ENCODE results near the gene NCCRP1.

The NCCRP1 gene

GRCh38 chr19:39196860-39197562, at the start of gene NCCRP1:
Gene NCCRP1 (plus strand): TSS chr19:39196964. CDS start chr19:39196983, 19 bp downstream.
- DNase-seq (ENCODE audit: low read depth in 1 of 2, low spot score in 1 of 2) = no peak

DNA sequence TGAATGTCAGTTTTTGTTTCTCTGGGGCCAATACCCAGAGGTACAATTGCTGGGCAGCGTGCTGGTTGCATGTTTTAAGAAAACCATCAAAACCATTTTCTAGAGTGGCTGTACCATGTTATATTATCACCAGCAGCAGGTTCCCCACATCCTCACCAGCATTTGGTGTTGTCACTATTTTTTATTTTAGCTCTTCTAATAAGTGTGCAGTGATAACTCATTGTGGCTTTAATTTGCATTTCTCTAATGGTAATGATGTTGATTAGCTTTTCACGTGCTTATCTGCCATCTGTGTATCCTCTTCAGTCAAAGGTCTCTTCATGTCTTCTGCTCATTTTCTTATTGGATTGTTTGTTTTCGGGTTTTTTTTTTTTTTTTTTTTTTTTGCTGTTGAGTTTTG, 49.3 kb upstream of the NCCRP1 start:
- DNase-seq (ENCODE audit: low read depth in 1 of 2, low spot score in 1 of 2) = no peak

GRCh38 chr19:39148939-39149529, 47.7 kb upstream of the NCCRP1 start:
- no peak for DNase-seq (ENCODE audit: low read depth in 1 of 2, low spot score in 1 of 2)

- DNase-seq (ENCODE audit: low read depth in 1 of 2, low spot score in 1 of 2) = no peak
Measured at GRCh38 chr19:39150235-39150634, 46.5 kb upstream of the NCCRP1 start.

DNA sequence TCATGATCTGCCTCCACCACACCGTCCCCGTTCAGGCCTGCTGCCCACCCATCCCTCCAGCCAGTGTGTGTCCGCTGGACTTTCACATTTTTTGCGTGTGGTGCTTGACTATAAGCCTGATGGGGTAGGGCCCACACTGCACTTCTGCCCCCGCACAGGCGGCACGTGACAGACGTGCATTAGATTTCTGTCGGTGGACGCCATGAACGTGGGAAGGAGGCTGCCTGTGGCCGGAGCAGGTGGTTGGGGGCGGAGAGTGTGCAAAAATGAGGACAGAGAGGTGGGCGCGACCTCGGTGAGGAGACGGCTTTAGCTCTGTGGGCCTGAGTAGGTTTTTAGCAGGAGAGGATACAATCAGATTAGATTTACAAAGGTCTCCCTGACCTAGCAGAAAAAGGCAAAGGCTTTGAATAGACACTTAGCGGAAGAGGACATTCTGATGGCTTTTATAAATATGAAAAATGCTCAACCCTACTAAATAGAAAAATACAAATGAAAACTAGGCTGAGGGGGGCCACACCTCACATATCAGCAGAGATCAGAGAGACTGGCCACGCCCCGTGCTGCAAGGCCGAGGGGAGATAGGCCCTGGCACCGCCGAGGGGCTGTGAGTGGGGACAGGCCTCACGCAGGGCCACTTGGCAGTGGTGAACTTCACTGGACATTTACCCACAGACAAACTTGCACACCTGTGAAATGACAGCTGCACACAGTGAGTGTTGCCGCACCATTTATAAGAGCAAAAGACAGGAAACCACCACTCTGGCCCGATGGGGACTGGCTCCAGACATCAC, 45.8 kb upstream of the NCCRP1 start:
- no peak for DNase-seq (ENCODE audit: low read depth in 1 of 2, low spot score in 1 of 2)

- DNase-seq (ENCODE audit: low read depth in 1 of 2, low spot score in 1 of 2) = no peak
Measured at GRCh38 chr19:39152066-39152465, 44.7 kb upstream of the NCCRP1 start.

- DNase-seq (ENCODE audit: low read depth in 1 of 2, low spot score in 1 of 2) = no peak
Measured at GRCh38 chr19:39154100-39154628, 42.6 kb upstream of the NCCRP1 start.

- DNase-seq (ENCODE audit: low read depth in 1 of 2, low spot score in 1 of 2) = no peak
Measured at GRCh38 chr19:39154629-39155100, 42.1 kb upstream of the NCCRP1 start.

GRCh38 chr19:39155114-39155700, 41.6 kb upstream of the NCCRP1 start:
- no peak for DNase-seq (ENCODE audit: low read depth in 1 of 2, low spot score in 1 of 2)

GRCh38 chr19:39155741-39156140, 41.0 kb upstream of the NCCRP1 start:
- DNase-seq (ENCODE audit: low read depth in 1 of 2, low spot score in 1 of 2) = no peak

DNA sequence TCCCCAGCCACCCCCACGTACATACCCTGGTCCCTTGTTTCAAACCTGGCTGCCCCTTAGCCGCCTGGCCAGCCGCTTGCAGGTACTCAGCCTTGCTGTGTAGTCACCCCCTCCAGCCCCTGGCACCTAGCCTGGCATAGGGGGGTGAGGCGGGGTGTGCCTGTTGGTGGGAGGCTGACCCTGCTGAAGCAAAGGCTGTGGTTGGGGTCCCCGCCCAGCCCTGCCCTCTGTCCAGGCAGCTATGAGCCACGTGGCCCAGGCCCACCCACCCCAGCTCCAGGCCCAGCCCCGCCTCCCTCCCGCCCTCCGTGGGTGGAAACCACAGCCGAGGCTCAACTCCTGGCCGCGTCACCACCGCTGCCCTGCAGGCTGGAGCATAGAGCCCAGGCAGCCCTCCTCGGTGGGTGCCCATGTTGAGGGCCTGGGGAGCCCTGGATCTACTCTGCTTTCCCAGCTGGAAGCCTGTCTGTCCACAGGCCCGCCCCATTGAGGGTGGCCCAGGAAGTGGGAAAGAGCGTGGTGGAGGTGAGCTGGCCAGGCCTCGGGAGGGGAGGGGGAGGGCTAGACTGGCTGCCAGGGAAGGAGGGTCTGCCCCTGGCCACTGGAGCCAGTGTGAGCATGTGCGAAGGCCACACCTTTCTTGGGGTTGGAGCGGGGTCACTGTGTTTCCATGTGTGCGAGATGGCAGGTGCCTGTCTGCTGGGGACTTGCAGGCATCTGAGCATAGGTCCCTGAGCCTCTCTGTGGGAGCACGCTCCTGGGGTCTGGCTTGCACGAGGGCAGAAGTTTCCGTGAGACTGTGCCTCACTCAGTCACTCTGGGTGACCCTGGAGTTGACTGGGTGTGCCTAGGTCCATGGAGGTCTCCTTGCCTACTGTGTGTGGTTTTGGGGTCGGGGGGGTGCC, 40.2 kb upstream of the NCCRP1 start:
- no peak for DNase-seq (ENCODE audit: low read depth in 1 of 2, low spot score in 1 of 2)

- no peak for DNase-seq (ENCODE audit: low read depth in 1 of 2, low spot score in 1 of 2)
Measured at GRCh38 chr19:39157275-39157996, 39.3 kb upstream of the NCCRP1 start.

GRCh38 chr19:39157997-39158389, 38.8 kb upstream of the NCCRP1 start:
- no peak for DNase-seq (ENCODE audit: low read depth in 1 of 2, low spot score in 1 of 2)

GRCh38 chr19:39158646-39159260, 38.0 kb upstream of the NCCRP1 start:
- DNase-seq (ENCODE audit: low read depth in 1 of 2, low spot score in 1 of 2) = no peak

GRCh38 chr19:39160523-39160861, 36.3 kb upstream of the NCCRP1 start:
- DNase-seq (ENCODE audit: low read depth in 1 of 2, low spot score in 1 of 2) = no peak

DNA sequence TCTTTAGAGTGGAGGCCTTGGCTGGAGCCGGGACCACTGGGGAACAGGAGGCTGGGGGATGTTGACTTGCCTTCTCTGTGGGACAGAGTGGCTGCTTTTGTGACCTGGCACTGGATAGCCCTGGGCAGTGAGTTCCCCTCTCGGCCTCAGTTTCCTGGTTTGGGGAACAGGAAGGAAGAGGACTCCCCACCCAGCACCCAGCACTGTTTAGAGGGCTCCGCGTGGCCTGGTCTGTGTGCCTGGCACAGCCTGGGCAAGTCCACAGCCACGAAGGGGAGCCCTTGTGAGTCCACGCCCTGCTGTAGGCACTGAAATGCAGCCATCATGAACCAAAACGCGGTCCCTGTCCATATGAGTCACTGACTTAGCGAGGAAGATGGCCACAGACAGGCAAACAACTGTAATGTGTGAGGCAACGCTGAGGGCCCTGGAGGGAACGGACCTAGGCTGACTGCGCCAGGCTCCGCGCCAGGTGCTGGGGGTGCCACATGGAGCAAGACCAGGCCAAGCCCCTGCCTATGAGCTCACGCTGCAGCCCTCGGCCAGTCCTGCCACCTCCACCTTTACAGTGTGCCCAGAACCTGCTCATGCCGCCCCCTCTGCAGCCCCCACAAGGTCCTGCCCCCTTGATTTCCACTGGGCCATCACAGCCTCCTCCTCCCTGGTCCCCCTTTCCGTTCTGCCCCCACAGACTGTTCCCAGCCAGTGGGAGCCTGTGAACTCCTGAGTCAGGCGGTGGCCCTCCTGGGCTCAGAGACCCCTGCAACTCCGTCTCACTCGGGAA, 35.7 kb upstream of the NCCRP1 start:
- no peak for DNase-seq (ENCODE audit: low read depth in 1 of 2, low spot score in 1 of 2)

DNA sequence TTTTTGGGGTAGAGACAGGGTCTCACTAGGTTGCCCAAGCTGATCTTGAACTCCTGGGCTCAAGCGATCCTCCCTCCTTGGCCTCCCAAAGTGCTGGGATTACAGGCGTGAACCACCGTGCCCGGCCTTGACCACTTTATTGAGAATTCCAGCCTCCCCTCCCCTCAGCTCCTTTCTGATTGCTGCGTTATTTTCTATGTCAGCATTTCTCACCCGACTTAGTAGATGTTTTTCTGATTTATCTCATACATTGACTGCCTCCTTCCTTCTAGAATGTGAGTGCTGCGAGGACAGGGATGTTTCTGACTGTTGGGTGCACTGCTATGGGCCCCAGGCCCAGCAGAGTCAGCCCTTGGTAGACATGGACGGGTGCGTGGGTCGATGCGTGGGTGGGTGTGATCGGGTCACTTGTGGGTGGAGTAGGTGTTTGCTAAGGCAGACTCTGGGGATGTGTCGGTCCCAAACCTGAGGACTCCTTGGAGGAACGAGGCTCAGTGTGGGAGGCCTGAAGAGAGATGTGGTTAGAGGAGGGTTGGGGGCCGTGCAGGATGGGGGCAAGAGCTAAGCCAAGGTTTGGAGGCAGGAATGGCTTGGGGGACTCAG, 34.2 kb upstream of the NCCRP1 start:
- no peak for DNase-seq (ENCODE audit: low read depth in 1 of 2, low spot score in 1 of 2)

DNA sequence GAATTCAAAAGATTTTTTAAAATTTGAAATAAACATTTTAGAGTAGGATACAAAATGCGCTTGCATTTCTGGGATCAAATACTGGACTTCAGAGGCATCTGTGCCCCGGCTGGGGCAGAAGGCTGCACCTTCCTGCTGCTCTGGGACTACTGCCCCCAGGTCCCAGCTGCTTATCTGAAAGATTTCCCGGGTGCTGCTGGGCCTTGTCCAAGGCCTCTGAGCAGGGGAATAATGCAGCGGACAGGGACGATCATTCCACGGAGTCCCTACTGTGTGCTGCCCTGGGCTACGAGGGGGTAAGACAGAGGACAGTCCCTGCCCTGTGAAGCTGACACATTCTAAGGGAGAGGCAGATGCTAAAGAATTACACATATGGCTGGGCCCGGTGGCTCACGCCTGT, 33.1 kb upstream of the NCCRP1 start:
- no peak for DNase-seq (ENCODE audit: low read depth in 1 of 2, low spot score in 1 of 2)

Measured in stimulated activated CD4-positive, alpha-beta T cell treated with anti-CD3 and anti-CD28 coated beads, Interleukin-15, amount 100 ng/mL, for 1 hour (primary cell).